ENCODE measurements around the gene DOCK9.

GRCh38 chr13:98919566-98919965, 58.3 kb downstream of the DOCK9 start:
- TF ChIP-seq, protein P1, sequence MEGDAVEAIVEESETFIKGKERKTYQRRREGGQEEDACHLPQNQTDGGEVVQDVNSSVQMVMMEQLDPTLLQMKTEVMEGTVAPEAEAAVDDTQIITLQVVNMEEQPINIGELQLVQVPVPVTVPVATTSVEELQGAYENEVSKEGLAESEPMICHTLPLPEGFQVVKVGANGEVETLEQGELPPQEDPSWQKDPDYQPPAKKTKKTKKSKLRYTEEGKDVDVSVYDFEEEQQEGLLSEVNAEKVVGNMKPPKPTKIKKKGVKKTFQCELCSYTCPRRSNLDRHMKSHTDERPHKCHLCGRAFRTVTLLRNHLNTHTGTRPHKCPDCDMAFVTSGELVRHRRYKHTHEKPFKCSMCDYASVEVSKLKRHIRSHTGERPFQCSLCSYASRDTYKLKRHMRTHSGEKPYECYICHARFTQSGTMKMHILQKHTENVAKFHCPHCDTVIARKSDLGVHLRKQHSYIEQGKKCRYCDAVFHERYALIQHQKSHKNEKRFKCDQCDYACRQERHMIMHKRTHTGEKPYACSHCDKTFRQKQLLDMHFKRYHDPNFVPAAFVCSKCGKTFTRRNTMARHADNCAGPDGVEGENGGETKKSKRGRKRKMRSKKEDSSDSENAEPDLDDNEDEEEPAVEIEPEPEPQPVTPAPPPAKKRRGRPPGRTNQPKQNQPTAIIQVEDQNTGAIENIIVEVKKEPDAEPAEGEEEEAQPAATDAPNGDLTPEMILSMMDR (IDR thresholded peaks at IDR 0.05; ENCODE audit: insufficient read depth, low read depth, low read length), result no peak
- no peak for TF ChIP-seq EZH2 (IDR thresholded peaks at IDR 0.05; ENCODE audit: insufficient read depth, low read length)
